Stimulated activated CD8-positive, alpha-beta memory T cell treated with anti-CD3 and anti-CD28 coated beads, Interleukin-12 subunit alpha, Interleukin-12 subunit beta, amount 100 ng/mL, for 24 hours (primary cell): ENCODE data around the gene PPFIBP1.
"Not testable (repeated sequence)": the region's sequence is repeated elsewhere in the genome, so short reads cannot be mapped to it uniquely, and the experiment has no call there.

ENCODE experiments used
- DNase-seq: peaks from one replicate; pipeline ENCODE4 v3.0.0-alpha.2; 2020; ENCODE audit errors: extremely low read depth

The PPFIBP1 gene

DNA sequence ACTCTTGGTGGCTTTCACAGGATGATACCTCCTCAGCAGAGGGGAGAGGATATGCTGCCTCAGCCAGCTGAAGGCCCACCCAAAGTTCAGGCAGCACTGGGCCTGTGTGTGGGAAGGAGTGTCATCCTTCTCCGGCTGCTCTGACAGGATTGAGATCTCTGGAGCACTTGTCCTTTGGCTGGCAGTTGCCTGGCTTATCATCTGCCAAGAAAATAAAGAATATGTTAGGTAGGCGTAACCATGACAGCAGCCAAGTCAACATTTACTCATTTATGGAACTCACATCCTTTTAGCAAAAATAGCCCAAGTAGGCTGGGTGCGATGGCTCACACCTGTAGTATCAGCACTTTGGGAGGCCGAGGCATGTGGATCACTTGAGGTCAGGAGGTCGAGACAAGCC lies 68.5 kb downstream of the PPFIBP1 start:
- no peak for DNase-seq

DNA sequence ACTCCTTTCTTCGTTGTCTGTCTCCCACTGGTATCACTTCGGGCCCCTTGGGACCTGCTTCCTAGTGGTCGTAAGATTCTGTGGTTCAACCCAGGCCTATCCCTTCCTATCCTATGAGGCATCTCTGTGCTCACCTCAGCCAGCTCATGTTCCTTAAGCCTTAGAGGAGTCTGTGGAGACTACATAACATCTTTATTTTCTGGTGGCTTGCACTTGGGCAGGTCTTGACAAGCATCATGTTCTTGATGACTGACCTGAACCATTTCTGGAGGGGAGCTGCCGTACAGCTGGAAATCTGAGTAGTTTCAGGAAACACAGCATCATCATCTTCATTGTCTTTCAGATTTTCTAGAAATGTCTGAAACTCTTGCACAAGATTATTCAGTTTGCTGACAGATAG lies 69.3 kb downstream of the PPFIBP1 start:
- no peak for DNase-seq

DNA sequence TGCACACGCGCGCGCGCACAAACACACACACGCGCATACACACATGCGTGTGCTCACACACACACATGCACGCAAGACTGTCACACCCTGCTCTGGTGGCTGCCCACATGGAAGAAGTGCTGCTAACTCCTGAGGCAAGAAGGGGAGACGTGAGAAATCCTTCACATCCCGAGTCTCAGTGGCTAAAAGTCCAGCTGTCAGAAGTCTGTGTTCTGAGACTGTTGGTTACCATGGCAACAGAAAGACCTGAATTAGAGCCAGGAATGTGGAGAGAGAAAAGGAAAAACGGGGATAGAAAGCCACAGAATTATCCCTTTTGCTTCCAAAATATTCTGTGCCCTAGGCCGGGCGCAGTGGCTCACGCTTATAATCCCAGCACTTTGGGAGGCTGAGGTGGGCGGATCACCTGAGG lies 71.2 kb downstream of the PPFIBP1 start:
- DNase-seq, result no peak

- not testable (repeated sequence) for DNase-seq
Measured at GRCh38 chr12:27598866-27599265, 74.9 kb downstream of the PPFIBP1 start.

- DNase-seq, result not testable (repeated sequence)
Measured at GRCh38 chr12:27601056-27601828, 77.2 kb downstream of the PPFIBP1 start.

- no peak for DNase-seq
Measured at GRCh38 chr12:27602516-27602915, 78.5 kb downstream of the PPFIBP1 start.

GRCh38 chr12:27604431-27604830 lies 80.4 kb downstream of the PPFIBP1 start:
- DNase-seq, result no peak

DNA sequence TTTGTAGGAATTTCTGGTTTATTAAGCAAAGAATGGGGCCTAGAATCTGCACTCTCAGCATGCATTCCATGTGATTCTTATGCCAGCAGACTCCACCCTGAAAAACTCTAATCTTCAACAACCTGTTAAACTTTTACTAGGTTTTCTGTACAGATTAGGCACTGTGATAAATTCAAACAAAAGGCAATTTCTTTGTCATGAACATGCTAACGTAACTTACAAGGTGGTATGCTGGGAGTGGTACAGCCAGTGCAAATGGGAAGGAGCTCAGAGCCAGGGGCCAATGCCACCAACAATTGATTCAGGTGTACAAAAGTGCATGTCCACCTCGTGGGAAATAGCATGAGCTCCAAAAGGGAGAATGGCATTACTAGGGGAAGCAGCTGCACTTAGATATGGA lies 83.0 kb downstream of the PPFIBP1 start:
- no peak for DNase-seq

GRCh38 chr12:27607591-27607990 lies 83.6 kb downstream of the PPFIBP1 start:
- no peak for DNase-seq

- DNase-seq, result no peak
Measured at GRCh38 chr12:27608890-27609289, 84.9 kb downstream of the PPFIBP1 start.

GRCh38 chr12:27610374-27610773 lies 86.4 kb downstream of the PPFIBP1 start:
- no peak for DNase-seq

DNA sequence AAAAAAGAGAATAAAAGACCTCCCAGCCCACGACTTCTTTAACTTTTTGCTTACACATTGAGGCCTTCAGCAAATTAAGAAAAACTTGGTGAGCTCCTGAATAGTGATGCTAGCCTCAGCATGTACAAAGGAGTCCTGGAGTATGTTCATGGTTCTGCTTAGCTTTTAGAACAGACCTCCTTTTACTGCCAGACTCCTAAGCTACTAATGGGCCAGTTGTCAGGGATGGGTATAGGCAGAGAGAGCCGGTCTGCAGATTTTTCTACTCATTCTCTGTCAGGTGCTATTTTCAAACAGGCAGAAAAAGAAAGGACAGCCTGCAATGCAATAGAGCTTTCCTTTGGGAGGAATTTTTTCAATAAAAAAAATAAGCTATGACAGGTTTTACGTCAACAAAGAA lies 90.4 kb downstream of the PPFIBP1 start:
- no peak for DNase-seq

DNA sequence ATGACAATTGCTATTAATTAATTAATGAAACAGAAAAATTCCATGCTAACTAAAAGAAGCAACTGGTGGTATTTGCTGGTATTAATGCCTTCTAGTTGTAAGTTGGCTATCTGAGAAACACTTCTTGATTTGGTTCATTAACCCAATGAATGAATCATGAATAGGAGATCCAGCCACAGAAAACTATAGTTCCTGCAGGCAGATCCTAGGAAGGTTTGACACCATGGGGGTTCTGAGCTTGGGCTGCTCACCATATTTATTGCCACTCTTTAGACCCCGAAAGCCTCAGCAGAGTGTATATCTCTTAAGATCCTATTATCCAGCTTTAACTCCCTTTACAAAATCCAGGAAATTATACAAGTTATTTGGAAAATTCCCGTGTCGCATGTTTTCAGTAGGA lies 90.9 kb downstream of the PPFIBP1 start:
- no peak for DNase-seq

- no peak for DNase-seq
Measured at GRCh38 chr12:27615331-27615891, 91.4 kb downstream of the PPFIBP1 start.

- no peak for DNase-seq
Measured at GRCh38 chr12:27616356-27617142, 92.5 kb downstream of the PPFIBP1 start.

GRCh38 chr12:27618836-27619235 lies 94.8 kb downstream of the PPFIBP1 start:
- DNase-seq, result no peak

- DNase-seq, result no peak
Measured at GRCh38 chr12:27619308-27619707, 95.3 kb downstream of the PPFIBP1 start.

DNA sequence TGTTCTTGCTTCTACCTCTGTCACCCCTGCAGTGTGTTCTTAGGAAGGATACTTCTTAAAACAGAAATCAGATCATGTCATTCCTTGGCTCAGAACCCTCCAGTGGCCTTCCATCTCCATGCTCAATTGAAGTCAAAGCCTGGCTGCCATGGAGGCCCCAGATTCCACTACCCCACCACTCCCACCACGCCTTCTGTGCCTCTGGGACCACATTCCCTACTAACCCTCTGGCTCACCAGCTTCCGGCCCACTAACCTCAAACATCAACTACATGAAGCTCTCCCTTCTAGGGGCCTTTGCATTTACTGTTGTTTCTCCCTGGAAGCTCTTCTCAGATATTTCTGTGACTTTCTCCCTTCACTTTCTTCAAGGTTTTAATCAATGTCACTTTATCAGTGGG lies 96.1 kb downstream of the PPFIBP1 start:
- DNase-seq, result no peak

DNA sequence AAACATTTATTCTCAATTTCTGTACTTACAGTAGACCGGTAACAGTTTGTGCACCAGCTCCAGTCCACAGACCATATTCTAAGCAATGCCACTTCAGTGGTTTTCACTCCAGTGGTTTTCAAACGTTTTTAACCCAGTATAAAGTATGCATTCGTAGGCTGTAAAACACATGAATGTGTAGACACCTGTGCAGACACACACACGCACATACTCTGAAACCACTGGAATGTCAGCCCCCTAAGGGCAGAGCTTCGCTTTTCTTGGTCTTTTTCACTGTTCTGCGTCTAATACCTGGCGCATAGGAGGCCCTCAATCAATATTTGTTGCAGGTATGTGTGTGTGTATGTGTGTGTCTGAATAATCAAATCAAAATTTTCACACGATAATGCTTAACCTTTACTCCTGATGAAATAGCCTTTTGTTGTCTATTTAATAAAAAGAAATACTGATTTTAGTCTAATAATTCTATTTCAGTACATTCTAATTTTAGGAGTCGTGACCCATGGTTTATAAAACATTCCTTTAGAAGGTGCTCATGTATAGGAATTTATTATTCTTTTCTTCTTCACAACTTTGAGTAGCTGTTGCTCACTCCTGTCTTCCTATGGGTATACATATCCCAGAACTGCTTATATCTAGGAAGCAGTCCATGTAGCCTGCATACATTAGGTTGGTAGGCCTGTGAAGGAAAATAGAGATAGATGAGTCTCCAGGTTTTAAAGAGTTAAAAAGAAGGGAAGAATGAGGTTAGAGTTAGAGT lies 98.6 kb downstream of the PPFIBP1 start:
- DNase-seq, result no peak

DNA sequence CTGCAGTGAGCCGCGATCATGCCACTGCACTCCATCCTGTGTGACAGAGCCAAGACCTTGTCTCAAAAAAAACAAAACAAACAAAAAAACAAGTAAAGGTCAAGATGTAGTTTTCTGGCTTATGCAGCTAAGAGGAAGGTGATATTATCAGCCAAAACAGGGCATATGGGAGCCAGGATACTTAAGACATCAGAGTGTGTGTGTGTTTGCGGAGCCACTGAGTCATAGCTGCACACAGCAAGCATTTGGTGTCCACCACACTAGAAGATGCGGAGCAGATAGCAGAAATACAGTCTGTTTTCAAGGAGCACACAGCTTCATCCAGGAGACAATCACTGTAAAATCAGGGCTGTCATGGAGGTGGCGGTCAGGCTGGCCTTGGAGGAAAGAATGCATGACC lies 99.6 kb downstream of the PPFIBP1 start:
- DNase-seq, result no peak

DNA sequence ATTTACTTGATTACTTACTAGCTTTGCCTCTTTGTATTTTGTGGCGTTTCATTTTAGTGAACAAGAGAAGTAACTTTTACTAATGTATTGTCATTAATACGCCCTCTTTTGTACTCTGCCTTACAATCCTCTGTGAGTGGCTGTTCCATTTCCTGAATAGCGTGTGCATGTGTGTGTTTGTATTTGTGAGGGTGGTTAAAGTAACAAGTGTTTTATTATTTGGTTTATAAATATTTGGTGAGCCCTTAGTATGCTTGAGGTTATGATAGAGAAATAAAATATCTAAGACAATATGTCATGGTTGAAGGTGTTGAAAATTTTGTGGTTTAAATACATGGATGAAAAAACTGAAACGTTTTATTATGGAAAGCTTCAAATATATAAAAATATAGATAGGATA lies 100.6 kb downstream of the PPFIBP1 start:
- no peak for DNase-seq
